Putamen (tissue), 1 donor: ENCODE results near the gene MTPN.

Experiments used
- DNase-seq: peaks from one replicate; pipeline ENCODE4 v3.0.0-alpha.2; 2016; ENCODE audit warnings: low spot score

The MTPN gene

GRCh38 chr7:135977007-135977741 lies at the start of gene MTPN:
MTPN (minus strand) TSS chr7:135977359; CDS start chr7:135977100, 259 bp downstream.
- peak; percentile 98 for DNase-seq

- DNase-seq: no peak
Measured at GRCh38 chr7:136026209-136026608, 49.0 kb upstream of the MTPN start.

GRCh38 chr7:136023134-136023869 lies 46.1 kb upstream of the MTPN start:
- no peak for DNase-seq

- DNase-seq: no peak
Measured at GRCh38 chr7:136020556-136020955, 43.4 kb upstream of the MTPN start.

GRCh38 chr7:136018104-136018503 lies 40.9 kb upstream of the MTPN start:
- no peak for DNase-seq

GRCh38 chr7:136016649-136017395 lies 39.7 kb upstream of the MTPN start:
- no peak for DNase-seq

GRCh38 chr7:136015638-136016037 lies 38.5 kb upstream of the MTPN start:
- DNase-seq: no peak

GRCh38 chr7:136014659-136015058 lies 37.5 kb upstream of the MTPN start:
- DNase-seq: no peak

GRCh38 chr7:136012238-136012637 lies 35.1 kb upstream of the MTPN start:
- no peak for DNase-seq

GRCh38 chr7:136009488-136010079 lies 32.4 kb upstream of the MTPN start:
- DNase-seq: peak; percentile 17

- no peak for DNase-seq
Measured at GRCh38 chr7:136006208-136006607, 29.0 kb upstream of the MTPN start.

GRCh38 chr7:136004083-136004482 lies 26.9 kb upstream of the MTPN start:
- no peak for DNase-seq

GRCh38 chr7:136002802-136003201 lies 25.6 kb upstream of the MTPN start:
- DNase-seq: no peak

- no peak for DNase-seq
Measured at GRCh38 chr7:136000288-136000913, 23.2 kb upstream of the MTPN start.

GRCh38 chr7:135998081-135998480 lies 20.9 kb upstream of the MTPN start:
- no peak for DNase-seq

GRCh38 chr7:135995748-135996147 lies 18.6 kb upstream of the MTPN start:
- DNase-seq: no peak

- DNase-seq: no peak
Measured at GRCh38 chr7:135994466-135995205, 17.5 kb upstream of the MTPN start.

GRCh38 chr7:135993950-135994349 lies 16.8 kb upstream of the MTPN start:
- no peak for DNase-seq

GRCh38 chr7:135991906-135992305 lies 14.7 kb upstream of the MTPN start:
- DNase-seq: no peak

GRCh38 chr7:135991322-135991721 lies 14.2 kb upstream of the MTPN start:
- DNase-seq: no peak

- no peak for DNase-seq
Measured at GRCh38 chr7:135990258-135990657, 13.1 kb upstream of the MTPN start.
